H1 (cell line): ENCODE results near the gene SYNGR3. TPM values are rescaled to one million over a fixed set of nuclear protein-coding genes. Genes with fewer than 3 reads are reported as not detected.

Source experiments
- CTCF ChIA-PET: fragments of 300-600 bp; sonication (Branson Sonifier 250); formaldehyde crosslinking; loops from one replicate; lab custom pipeline; 2021; ENCODE audit not compliant: partially characterized antibody; lab: Charles Lee
- POLR2A ChIA-PET: fragments of 300-600 bp; sonication (Branson Sonifier 250); formaldehyde crosslinking; loops from one replicate; lab custom pipeline; 2021; ENCODE audit warnings: inconsistent platforms; ENCODE audit not compliant: partially characterized antibody; lab: Charles Lee
- DNase-seq, 2 experiments: peaks; one replicate each; pipeline versions ENCODE4 v3.0.0 to v3.0.0-alpha.2; 2010 to 2022; ENCODE audit warnings: low spot score in 2 of 2, low read depth in 1 of 2, mixed read lengths in 1 of 2
- FAIRE-seq: peaks from 2 replicates; lab custom pipeline; 2011; peaks lifted over from hg19 to GRCh38; lab: Jason Lieb, UNC
- H2AFZ ChIP-seq: 2 replicates; pipeline ENCODE4 v1.8.1; 2012; ENCODE audit warnings: low read length, inconsistent platforms
- H2AK5ac ChIP-seq: 2 replicates; pipeline ENCODE4 v1.6.1; 2013; ENCODE audit warnings: low read depth, low read length
- H2BK120ac ChIP-seq: replicated peaks from 2 replicates; pipeline ENCODE3; 2013; ENCODE audit warnings: low read depth, low read length, inconsistent platforms
- H2BK12ac ChIP-seq: 2 replicates; pipeline ENCODE4 v1.6.1; 2013; ENCODE audit warnings: low read depth, low read length
- H2BK15ac ChIP-seq: 2 replicates; pipeline ENCODE4 v1.6.1; 2013; ENCODE audit warnings: low read length
- H2BK20ac ChIP-seq: 2 replicates; pipeline ENCODE4 v1.6.1; 2013; ENCODE audit warnings: low read length
- H2BK5ac ChIP-seq: 2 replicates; pipeline ENCODE4 v1.6.1; 2013; ENCODE audit warnings: low read depth, low read length
- H3K14ac ChIP-seq: 2 replicates; pipeline ENCODE4 v1.6.1; 2013; ENCODE audit warnings: inconsistent platforms; ENCODE audit not compliant: insufficient read length
- H3K18ac ChIP-seq: 2 replicates; pipeline ENCODE4 v1.6.1; 2013; ENCODE audit warnings: low read length; ENCODE audit errors: extremely low read depth
- H3K23ac ChIP-seq: 2 replicates; pipeline ENCODE4 v1.6.1; 2013; ENCODE audit warnings: inconsistent platforms; ENCODE audit not compliant: insufficient read length
- H3K23me2 ChIP-seq: 2 replicates; pipeline ENCODE4 v1.6.1; 2013; ENCODE audit warnings: low read depth, low read length
- H3K27ac ChIP-seq: 2 replicates; pipeline ENCODE4 v1.6.1; 2011; ENCODE audit warnings: low read depth, low read length, inconsistent platforms
- H3K27me3 ChIP-seq, 4 experiments: replicated peaks in 1 of 4; 1 replicate in 1 of 4; 2 replicates in 3 of 4; pipeline versions ENCODE4 v1.6.1 to v1.8.1; 2011 to 2013; ENCODE audit warnings: low read length in 3 of 4, mild to moderate bottlenecking in 3 of 4, inconsistent platforms in 2 of 4, mixed read lengths in 2 of 4, moderate library complexity in 1 of 4; ENCODE audit not compliant: control insufficient read depth in 3 of 4, insufficient read depth in 3 of 4; ENCODE audit errors: extremely low read depth in 1 of 4
- H3K36me3 ChIP-seq, 4 experiments: 2 replicates each; pipeline versions ENCODE4 v1.6.1 to v1.8.1; 2011 to 2013; ENCODE audit warnings: mild to moderate bottlenecking in 4 of 4, low read length in 3 of 4, moderate library complexity in 2 of 4, control low read depth in 1 of 4, inconsistent platforms in 1 of 4; ENCODE audit not compliant: insufficient read depth in 4 of 4, control insufficient read depth in 2 of 4
- H3K4ac ChIP-seq: replicated peaks from 2 replicates; pipeline ENCODE3; 2013; ENCODE audit warnings: low read length, low read depth, mixed read lengths, inconsistent platforms; ENCODE audit not compliant: insufficient read length
- H3K4me1 ChIP-seq, 4 experiments: replicated peaks in 1 of 4; 1 replicate in 1 of 4; 2 replicates in 3 of 4; pipeline versions ENCODE4 v1.6.1 to v1.8.1; 2011 to 2013; ENCODE audit warnings: low read length in 3 of 4, inconsistent platforms in 2 of 4, mixed read lengths in 1 of 4; ENCODE audit not compliant: insufficient read depth in 4 of 4, control insufficient read depth in 3 of 4
- H3K4me2 ChIP-seq, 2 experiments: 2 replicates each; pipeline versions ENCODE4 v1.6.1 to v1.8.1; 2011 to 2013; ENCODE audit warnings: low read depth in 2 of 2, low read length in 2 of 2, control low read depth in 1 of 2, inconsistent platforms in 1 of 2, mild to moderate bottlenecking in 1 of 2; ENCODE audit not compliant: insufficient read depth in 1 of 2
- H3K4me3 ChIP-seq, 4 experiments: fragments of 200-600, 300-600 bp in 1 of 4; sonication (generic), shearing (Covaris generic), sonication (Bioruptor Twin) in 1 of 4; 2 replicates each; pipeline versions ENCODE4 v1.5.1 to v1.8.1; 2011 to 2016; ENCODE audit warnings: low read length in 4 of 4, low read depth in 3 of 4, control low read depth in 2 of 4, inconsistent platforms in 2 of 4, mild to moderate bottlenecking in 2 of 4, mixed read lengths in 1 of 4, moderate library complexity in 1 of 4; ENCODE audit not compliant: insufficient read depth in 2 of 4; ENCODE audit errors: extremely low read depth in 1 of 4
- H3K56ac ChIP-seq: replicated peaks from 2 replicates; pipeline ENCODE3; 2013; ENCODE audit warnings: low read depth, mild to moderate bottlenecking, mixed read lengths, low read length, inconsistent platforms; ENCODE audit not compliant: insufficient read length
- H3K79me1 ChIP-seq: 2 replicates; pipeline ENCODE4 v1.6.1; 2013; ENCODE audit warnings: low read depth, low read length, control low read depth
- H3K79me2 ChIP-seq, 2 experiments: 2 replicates each; pipeline versions ENCODE4 v1.6.1 to v1.8.1; 2012 to 2013; ENCODE audit warnings: low read length in 2 of 2, mild to moderate bottlenecking in 2 of 2, inconsistent platforms in 1 of 2; ENCODE audit not compliant: insufficient read depth in 2 of 2, control insufficient read depth in 1 of 2
- H3K9ac ChIP-seq, 4 experiments: replicated peaks in 1 of 4; 1 replicate in 1 of 4; 2 replicates in 3 of 4; pipeline versions ENCODE4 v1.6.1 to v1.8.1; 2011 to 2013; ENCODE audit warnings: low read depth in 3 of 4, low read length in 3 of 4, control low read depth in 2 of 4, mild to moderate bottlenecking in 2 of 4, moderate library complexity in 2 of 4, inconsistent platforms in 1 of 4; ENCODE audit errors: extremely low read depth in 1 of 4
- H3K9me3 ChIP-seq, 2 experiments: 2 replicates each; pipeline versions ENCODE4 v1.6.1 to v1.8.1; 2012 to 2013; ENCODE audit warnings: mild to moderate bottlenecking in 2 of 2, moderate library complexity in 2 of 2, control low read depth in 1 of 2, inconsistent platforms in 1 of 2, low read depth in 1 of 2, low read length in 1 of 2, mixed read lengths in 1 of 2; ENCODE audit not compliant: insufficient read depth in 2 of 2
- H4K20me1 ChIP-seq, 2 experiments: replicated peaks in 1 of 2; 2 replicates each; pipeline versions ENCODE3 to v1.8.1; 2011 to 2013; ENCODE audit warnings: inconsistent platforms in 2 of 2, low read length in 2 of 2, mild to moderate bottlenecking in 1 of 2; ENCODE audit not compliant: insufficient read depth in 2 of 2, control insufficient read depth in 1 of 2
- H4K5ac ChIP-seq: 2 replicates; pipeline ENCODE4 v1.6.1; 2013; ENCODE audit warnings: low read length, low read depth, mixed read lengths, inconsistent platforms; ENCODE audit not compliant: insufficient read length
- H4K8ac ChIP-seq: 2 replicates; pipeline ENCODE4 v1.8.0; 2013; ENCODE audit warnings: mild to moderate bottlenecking, moderate library complexity, low read length, inconsistent platforms; ENCODE audit not compliant: insufficient read depth; ENCODE audit errors: extremely low read depth
- H4K91ac ChIP-seq: replicated peaks from 2 replicates; pipeline ENCODE3; 2013; ENCODE audit warnings: low read length, mixed read lengths, inconsistent platforms; ENCODE audit not compliant: insufficient read length
- CREB1 ChIP-seq: IDR thresholded peaks from 2 replicates; pipeline ENCODE4 v1.6.1; 2012; ENCODE audit warnings: inconsistent platforms
- FOSL1 ChIP-seq: IDR thresholded peaks from 2 replicates; pipeline ENCODE4 v1.6.1; 2011; ENCODE audit warnings: mild to moderate bottlenecking, low read depth, low read length, moderate library complexity; ENCODE audit not compliant: insufficient read depth
- GTF2F1 ChIP-seq: IDR thresholded peaks from 2 replicates; pipeline ENCODE4 v1.6.1; 2012; ENCODE audit warnings: low read depth, low read length, improper control_type of control experiment, borderline replicate concordance
- NRF1 ChIP-seq: IDR thresholded peaks from 2 replicates; pipeline ENCODE4 v1.6.1; 2011; ENCODE audit warnings: mild to moderate bottlenecking, low read depth, low read length, improper control_type of control experiment
- RAD21 ChIP-seq, 2 experiments: IDR thresholded peaks in 1 of 2; conservative IDR thresholded peaks in 1 of 2; 2 replicates each; pipeline ENCODE4 v1.6.1; 2011; ENCODE audit warnings: low read depth in 2 of 2, low read length in 2 of 2, improper control_type of control experiment in 1 of 2, inconsistent platforms in 1 of 2, mild to moderate bottlenecking in 1 of 2, moderate library complexity in 1 of 2
- WGBS, 2 experiments: shearing (Covaris generic) in 1 of 2; methylation state at CpG; one replicate each; pipeline versions ENCODE4 v1.1.6 to v1.1.7; 2013 to 2015; ENCODE audit warnings: low lambda C conversion rate in 2 of 2, mixed read lengths in 2 of 2, inconsistent platforms in 1 of 2, low coverage in 1 of 2, missing lambda C conversion rate in 1 of 2; ENCODE audit not compliant: insufficient replicate concordance in 2 of 2, insufficient coverage in 1 of 2, insufficient read length in 1 of 2; ENCODE audit errors: extremely low coverage in 1 of 2, missing lambda C conversion rate in 1 of 2; 5-methylcytosine and 5-hydroxymethylcytosine counted together
- polyA plus RNA-seq, 7 experiments: library from polyadenylated mRNA; depleted of rRNA in 3 of 7; stranded (reverse) in 5 of 7; unstranded in 2 of 7; fragments of >200 nt in 5 of 7; fragments of 200-250 nt in 2 of 7; gene quantifications; 1 replicate in 5 of 7; 2 replicates in 1 of 7; 4 replicates in 1 of 7; pipeline versions ENCODE4 v1.2.1 to v1.2.3, GENCODE V29; 2011 to 2013; ENCODE audit warnings: missing spikeins in 2 of 7, mixed read lengths in 2 of 7
- total RNA-seq: library from RNA; stranded (reverse); fragmentation: NEBNext Ultra II Directional; extraction: Animal tissue kit (Norgen Biotek cat#: 25700); gene quantifications from 2 replicates; pipeline ENCODE4 v1.2.1, GENCODE V29; 2021

Gene SYNGR3
- total and polyA plus RNA-seq, 2 of the 8 experiments (the other 6 are each of a cell fraction or from before 2014, with no cell fraction given) = 36.2 to 49.9 TPM

- no peak overlapping the region for H2BK12ac ChIP-seq
- no peak overlapping the region for H4K91ac ChIP-seq
- no peak overlapping the region for H3K56ac ChIP-seq
- no peak overlapping the region for H2AK5ac ChIP-seq
- H3K4me1 ChIP-seq = peaks cover 0 to 2% (median 0%) of the 10 kb centered on the region in 4 experiments; a peak in 3 of 7 replicates
- peak overlapping the region; percentile 71 for H4K8ac ChIP-seq
- H2BK5ac ChIP-seq = no peak overlapping the region; the same call in 1 of the 2 replicates
- peaks cover 0 to 4% of the 10 kb centered on the region in 2 experiments for H4K20me1 ChIP-seq
- H2BK15ac ChIP-seq = no peak overlapping the region
- no peak overlapping the region for H2BK20ac ChIP-seq
- no peaks in the 10 kb centered on the region for H3K9me3 ChIP-seq
- no peak overlapping the region for H3K18ac ChIP-seq
- no peak overlapping the region for H3K27ac ChIP-seq
- H3K4me3 ChIP-seq = no peak overlapping the region
- H3K27me3 ChIP-seq = peaks cover 0 to under 1% (median 0%) of the 10 kb centered on the region in 4 experiments; a peak in 1 of 7 replicates
- no peaks in the 10 kb centered on the region for H3K79me2 ChIP-seq
- H3K23me2 ChIP-seq = no peaks in the 10 kb centered on the region
- DNase-seq (peak in 1 of 2 experiments; percentile 55), FAIRE-seq (no peak)
- CTCF ChIA-PET = interaction anchor here (1.0 to 2.3 kb wide), 5 partner anchors 8 to 18 kb away, joined by 3 to 16 read pairs (median 3); no protein-coding TSS in a partner anchor
- H3K4ac ChIP-seq = no peak overlapping the region
- no peak overlapping the region for H3K9ac ChIP-seq
- no peak overlapping the region for H3K14ac ChIP-seq
- WGBS, 2 experiments = 82% methylated on average over 26 of the region's 37 CpGs; no CpG with 5 or more reads in 1 of the 2 experiments
- no peak overlapping the region for H3K4me2 ChIP-seq
- no peak overlapping the region for H3K23ac ChIP-seq
- TF ChIP-seq GTF2F1 (no peak), CREB1 (no peak), FOSL1 (no peak), RAD21 (IDR thresholded peaks at IDR 0.05 in 1 of 2, conservative IDR thresholded peaks at IDR 0.05 in 1 of 2; ENCODE audit: low read depth in 2 of 2, low read length in 2 of 2) (no peak), NRF1 (no peak)
- TF ChIP-seq, all 59 proteins: peak for 0
- Histone ChIP-seq H2BK120ac (no peak overlapping the region), H2AFZ (no peak overlapping the region), H4K5ac (no peak overlapping the region), H3K79me1 (no peaks in the 10 kb centered on the region), H3K36me3 (no peaks in the 10 kb centered on the region)
- POLR2A ChIA-PET = interaction anchor here (0.6 to 2.4 kb wide), 6 partner anchors 8 to 118 kb away, joined by 3 to 9 read pairs (median 3); no protein-coding TSS in a partner anchor
Observed at GRCh38 chr16:2033057-2033908, 43.5 kb downstream of the SYNGR3 start.
